ENCODE results near the gene G0S2. TPM values are rescaled to one million over a fixed set of nuclear protein-coding genes. Genes with fewer than 3 reads are reported as not detected.

The G0S2 gene
- total RNA-seq, 1 experiment from 2014 or later, result 9.0 TPM

GRCh38 chr1:209655411-209656231, 19.6 kb upstream of the G0S2 start:
- no TSS peak for BruUV-seq (replicated peaks)
- no peak for TF ChIP-seq EZH2 (IDR thresholded peaks at IDR 0.05; ENCODE audit: borderline replicate concordance, low read depth, low read length, poor library complexity, severe bottlenecking)
- no peak for TF ChIP-seq CTCF (conservative IDR thresholded peaks at IDR 0.05; ENCODE audit: low read depth, low read length)
- no peaks in the 10 kb centered on the region for H3K36me3 ChIP-seq (ENCODE audit: insufficient read depth, low read length, poor library complexity, severe bottlenecking)

GRCh38 chr1:209657140-209657879, 17.9 kb upstream of the G0S2 start:
- intact Hi-C loops (cut with micrococcal nuclease; ENCODE audit: unreplicated experiment), result no loop called here
- TF ChIP-seq EZH2 (IDR thresholded peaks at IDR 0.05; ENCODE audit: borderline replicate concordance, low read depth, low read length, poor library complexity, severe bottlenecking), result no peak
- Histone ChIP-seq H3K27ac (ENCODE audit: low read depth, low read length, poor library complexity, severe bottlenecking) (no peak overlapping the region), H3K4me3 (ENCODE audit: low read depth, low read length, poor library complexity, severe bottlenecking) (no peak overlapping the region), H3K4me1 (ENCODE audit: insufficient read depth, low read length, poor library complexity, severe bottlenecking) (peaks cover 53% of the 10 kb centered on the region), H3K36me3 (ENCODE audit: insufficient read depth, low read length, poor library complexity, severe bottlenecking) (no peaks in the 10 kb centered on the region), H3K9me3 (ENCODE audit: low read depth, low read length, poor library complexity, severe bottlenecking) (no peaks in the 10 kb centered on the region), H3K27me3 (replicated peaks; ENCODE audit: insufficient read depth, low read depth, low read length, poor library complexity) (no peaks in the 10 kb centered on the region)
- no peak for DNase-seq (ENCODE audit: low spot score)
- ChIA-PET POLR2A (ENCODE audit: low non-redundant PET) (interaction anchor here (0.5 kb wide), 1 partner anchor 67 kb away, joined by 3 read pairs; no protein-coding TSS in a partner anchor), CTCF (no interaction called here)
- BruUV-seq (replicated peaks), result no TSS peak

More at GRCh38 chr1:209655411-209656231, 19.6 kb upstream of the G0S2 start:
- Histone ChIP-seq H3K4me3 (ENCODE audit: low read depth, low read length, poor library complexity, severe bottlenecking) (no peak overlapping the region), H3K27me3 (replicated peaks; ENCODE audit: insufficient read depth, low read depth, low read length, poor library complexity) (no peaks in the 10 kb centered on the region), H3K4me1 (ENCODE audit: insufficient read depth, low read length, poor library complexity, severe bottlenecking) (peaks cover 36% of the 10 kb centered on the region), H3K9me3 (ENCODE audit: low read depth, low read length, poor library complexity, severe bottlenecking) (no peaks in the 10 kb centered on the region), H3K27ac (ENCODE audit: low read depth, low read length, poor library complexity, severe bottlenecking) (no peak overlapping the region)
- ChIA-PET CTCF (no interaction called here), POLR2A (ENCODE audit: low non-redundant PET) (no interaction called here)
- no peak for DNase-seq (ENCODE audit: low spot score)
- intact Hi-C loops (cut with micrococcal nuclease; ENCODE audit: unreplicated experiment), result no loop called here

GRCh38 chr1:209657918-209658317, 17.3 kb upstream of the G0S2 start:
- TF ChIP-seq EZH2 (IDR thresholded peaks at IDR 0.05; ENCODE audit: borderline replicate concordance, low read depth, low read length, poor library complexity, severe bottlenecking) (no peak), CTCF (conservative IDR thresholded peaks at IDR 0.05; ENCODE audit: low read depth, low read length) (no peak)
- intact Hi-C loops (cut with micrococcal nuclease; ENCODE audit: unreplicated experiment), result no loop called here
- Histone ChIP-seq H3K4me3 (ENCODE audit: low read depth, low read length, poor library complexity, severe bottlenecking) (no peak overlapping the region), H3K27me3 (replicated peaks; ENCODE audit: insufficient read depth, low read depth, low read length, poor library complexity) (no peaks in the 10 kb centered on the region), H3K4me1 (ENCODE audit: insufficient read depth, low read length, poor library complexity, severe bottlenecking) (peaks cover 48% of the 10 kb centered on the region), H3K27ac (ENCODE audit: low read depth, low read length, poor library complexity, severe bottlenecking) (no peak overlapping the region), H3K9me3 (ENCODE audit: low read depth, low read length, poor library complexity, severe bottlenecking) (no peaks in the 10 kb centered on the region), H3K36me3 (ENCODE audit: insufficient read depth, low read length, poor library complexity, severe bottlenecking) (no peaks in the 10 kb centered on the region)
- no peak for DNase-seq (ENCODE audit: low spot score)
- POLR2A ChIA-PET (ENCODE audit: low non-redundant PET), result no interaction called here
- no TSS peak for BruUV-seq (replicated peaks)
- CTCF ChIA-PET, result no interaction called here

Data from A673 (cell line).